Astrocyte of the cerebellum (primary cell): Measurements from ENCODE around the gene LMX1B.

ENCODE experiments used
- DNase-seq: peaks from one replicate; pipeline ENCODE4 v3.0.0-alpha.2; 2011; ENCODE audit warnings: low read depth
- H3K4me3 ChIP-seq: 2 replicates; pipeline ENCODE4 v1.5.1; 2011; ENCODE audit warnings: mild to moderate bottlenecking, low read depth, low read length, moderate library complexity
- CTCF ChIP-seq: IDR thresholded peaks from 2 replicates; pipeline ENCODE4 v1.5.1; 2012; ENCODE audit warnings: low read length, low read depth, moderate library complexity, mild to moderate bottlenecking; ENCODE audit errors: missing control alignments
- in situ Hi-C: cut with HindIII; loops from 2 replicates; pipeline ENCODE4 v1.10.0; 2017; ENCODE audit warnings: low sequenced_read_pairs

Gene LMX1B

GRCh38 chr9:126671381-126671831, 57.7 kb downstream of the LMX1B start:
- H3K4me3 ChIP-seq, result no peak overlapping the region
- DNase-seq, result no peak
- no peak for TF ChIP-seq CTCF
- in situ Hi-C loops, result no loop called here

GRCh38 chr9:126671983-126672382, 58.3 kb downstream of the LMX1B start:
- in situ Hi-C loops, result no loop called here
- no peak for TF ChIP-seq CTCF
- no peak overlapping the region for H3K4me3 ChIP-seq
- no peak for DNase-seq

GRCh38 chr9:126672634-126673284, 59.0 kb downstream of the LMX1B start:
- DNase-seq, result no peak
- H3K4me3 ChIP-seq, result no peak overlapping the region
- no peak for TF ChIP-seq CTCF
- in situ Hi-C loops, result no loop called here

- no peak for TF ChIP-seq CTCF
- in situ Hi-C loops, result no loop called here
- DNase-seq, result no peak
- no peak overlapping the region for H3K4me3 ChIP-seq
Measured at GRCh38 chr9:126673689-126674364, 60.1 kb downstream of the LMX1B start.

GRCh38 chr9:126674365-126675146, 60.8 kb downstream of the LMX1B start:
- no peak overlapping the region for H3K4me3 ChIP-seq
- no peak for TF ChIP-seq CTCF
- DNase-seq, result no peak
- in situ Hi-C loops, result loop anchor here (5.0 kb wide), 1 partner anchor 68 kb away; no protein-coding TSS in a partner anchor

GRCh38 chr9:126675147-126675467, 61.4 kb downstream of the LMX1B start:
- no peak overlapping the region for H3K4me3 ChIP-seq
- in situ Hi-C loops, result loop anchor here (5.0 kb wide), 1 partner anchor 67 kb away; no protein-coding TSS in a partner anchor
- DNase-seq, result no peak
- no peak for TF ChIP-seq CTCF
